ENCODE results near the gene MSX2.

The MSX2 gene

DNA sequence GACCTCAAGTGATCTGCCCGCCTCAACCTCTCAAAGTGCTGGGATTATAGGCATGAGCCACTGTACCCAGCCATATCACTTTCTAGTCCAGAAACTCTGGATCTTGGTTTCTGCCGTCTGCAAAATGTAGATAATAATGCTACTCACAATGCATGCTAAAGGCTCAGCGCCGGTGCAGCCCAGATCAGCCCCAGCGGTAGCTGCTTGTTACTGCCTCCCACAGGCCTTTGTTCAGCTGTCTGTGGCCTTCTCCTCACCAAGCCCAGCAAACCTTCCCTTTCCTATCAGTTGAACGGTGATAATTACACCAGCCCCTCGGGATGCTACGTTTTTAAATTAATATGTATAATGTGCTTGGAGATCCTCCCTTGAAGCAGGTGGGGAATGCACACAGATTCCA, 26.2 kb upstream of the MSX2 start:
- no peaks in the 10 kb centered on the region for H3F3A ChIP-seq (ENCODE audit: low read depth)
- H3K79me2 ChIP-seq (ENCODE audit: insufficient read depth, low read length), result no peaks in the 10 kb centered on the region
- no peak overlapping the region for H2AFZ ChIP-seq (ENCODE audit: low read length)
- H3K27me3 ChIP-seq (ENCODE audit: insufficient read depth, low read length, poor library complexity, severe bottlenecking), result no peaks in the 10 kb centered on the region
- H3K9me3 ChIP-seq (ENCODE audit: insufficient read depth, low read depth, low read length), result no peaks in the 10 kb centered on the region
- H3K36me3 ChIP-seq (ENCODE audit: insufficient read depth, low read length), result no peaks in the 10 kb centered on the region
- H3K4me3 ChIP-seq (ENCODE audit: low read length, poor library complexity, severe bottlenecking), result no peak overlapping the region
- H3K9ac ChIP-seq (ENCODE audit: low read depth, low read length, poor library complexity, severe bottlenecking), result no peak overlapping the region
- no peak for TF ChIP-seq EZH2phosphoT487 (IDR thresholded peaks at IDR 0.05; ENCODE audit: borderline replicate concordance)
- TF ChIP-seq, protein P1, sequence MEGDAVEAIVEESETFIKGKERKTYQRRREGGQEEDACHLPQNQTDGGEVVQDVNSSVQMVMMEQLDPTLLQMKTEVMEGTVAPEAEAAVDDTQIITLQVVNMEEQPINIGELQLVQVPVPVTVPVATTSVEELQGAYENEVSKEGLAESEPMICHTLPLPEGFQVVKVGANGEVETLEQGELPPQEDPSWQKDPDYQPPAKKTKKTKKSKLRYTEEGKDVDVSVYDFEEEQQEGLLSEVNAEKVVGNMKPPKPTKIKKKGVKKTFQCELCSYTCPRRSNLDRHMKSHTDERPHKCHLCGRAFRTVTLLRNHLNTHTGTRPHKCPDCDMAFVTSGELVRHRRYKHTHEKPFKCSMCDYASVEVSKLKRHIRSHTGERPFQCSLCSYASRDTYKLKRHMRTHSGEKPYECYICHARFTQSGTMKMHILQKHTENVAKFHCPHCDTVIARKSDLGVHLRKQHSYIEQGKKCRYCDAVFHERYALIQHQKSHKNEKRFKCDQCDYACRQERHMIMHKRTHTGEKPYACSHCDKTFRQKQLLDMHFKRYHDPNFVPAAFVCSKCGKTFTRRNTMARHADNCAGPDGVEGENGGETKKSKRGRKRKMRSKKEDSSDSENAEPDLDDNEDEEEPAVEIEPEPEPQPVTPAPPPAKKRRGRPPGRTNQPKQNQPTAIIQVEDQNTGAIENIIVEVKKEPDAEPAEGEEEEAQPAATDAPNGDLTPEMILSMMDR (conservative IDR thresholded peaks at IDR 0.05; ENCODE audit: low read length), result no peak
- no peak overlapping the region for H3K4me2 ChIP-seq (ENCODE audit: low read depth, low read length, poor library complexity, severe bottlenecking)
- no peaks in the 10 kb centered on the region for H3K4me1 ChIP-seq (ENCODE audit: insufficient read depth, low read length, poor library complexity, severe bottlenecking)
- no peaks in the 10 kb centered on the region for H4K20me1 ChIP-seq (ENCODE audit: insufficient read depth, low read length, poor library complexity, severe bottlenecking)
- no peaks in the 10 kb centered on the region for H3K9me2 ChIP-seq (replicated peaks; ENCODE audit: low read depth, low read length)

DNA sequence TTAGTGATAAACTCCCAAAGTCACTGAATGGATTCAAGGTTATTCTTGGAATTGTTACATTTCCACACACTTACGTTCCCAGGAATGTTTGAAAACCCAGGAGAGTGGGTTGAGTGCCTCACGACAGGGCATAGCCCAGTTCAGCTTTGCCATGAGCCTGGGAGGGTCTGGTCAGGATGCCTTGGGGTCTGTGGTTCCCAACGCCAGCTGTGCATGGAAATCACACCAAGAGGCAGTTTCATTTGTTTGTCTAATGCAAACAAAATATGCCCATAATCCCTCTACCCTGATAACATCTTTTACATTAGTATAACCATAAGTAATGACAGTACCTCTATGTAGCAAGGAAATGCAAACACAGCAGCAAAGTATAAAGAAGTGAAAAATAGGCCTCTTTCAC, 25.3 kb upstream of the MSX2 start:
- Histone ChIP-seq H3K4me1 (ENCODE audit: insufficient read depth, low read length, poor library complexity, severe bottlenecking) (no peaks in the 10 kb centered on the region), H3K9ac (ENCODE audit: low read depth, low read length, poor library complexity, severe bottlenecking) (no peak overlapping the region), H3K9me3 (ENCODE audit: insufficient read depth, low read depth, low read length) (no peaks in the 10 kb centered on the region), H3K36me3 (ENCODE audit: insufficient read depth, low read length) (no peaks in the 10 kb centered on the region), H3K27me3 (ENCODE audit: insufficient read depth, low read length, poor library complexity, severe bottlenecking) (no peaks in the 10 kb centered on the region), H3K4me2 (ENCODE audit: low read depth, low read length, poor library complexity, severe bottlenecking) (no peak overlapping the region), H4K20me1 (ENCODE audit: insufficient read depth, low read length, poor library complexity, severe bottlenecking) (no peaks in the 10 kb centered on the region), H3K4me3 (ENCODE audit: low read length, poor library complexity, severe bottlenecking) (no peak overlapping the region), H2AFZ (ENCODE audit: low read length) (no peak overlapping the region), H3K9me2 (replicated peaks; ENCODE audit: low read depth, low read length) (no peaks in the 10 kb centered on the region), H3F3A (ENCODE audit: low read depth) (no peaks in the 10 kb centered on the region), H3K79me2 (ENCODE audit: insufficient read depth, low read length) (no peaks in the 10 kb centered on the region)
- TF ChIP-seq EZH2phosphoT487 (IDR thresholded peaks at IDR 0.05; ENCODE audit: borderline replicate concordance), result no peak
- TF ChIP-seq, protein P1 (conservative IDR thresholded peaks at IDR 0.05; ENCODE audit: low read length), result no peak

GRCh38 chr5:174706997-174707572, 17.3 kb upstream of the MSX2 start:
- TF ChIP-seq EZH2phosphoT487 (IDR thresholded peaks at IDR 0.05; ENCODE audit: borderline replicate concordance), result no peak
- TF ChIP-seq, protein P1 (conservative IDR thresholded peaks at IDR 0.05; ENCODE audit: low read length), result no peak
- H3K27me3 ChIP-seq (ENCODE audit: insufficient read depth, low read length, poor library complexity, severe bottlenecking), result no peaks in the 10 kb centered on the region
- no peak overlapping the region for H3K4me3 ChIP-seq (ENCODE audit: low read length, poor library complexity, severe bottlenecking)
- no peaks in the 10 kb centered on the region for H3K9me2 ChIP-seq (replicated peaks; ENCODE audit: low read depth, low read length)
- no peaks in the 10 kb centered on the region for H3K36me3 ChIP-seq (ENCODE audit: insufficient read depth, low read length)
- no peak overlapping the region for H2AFZ ChIP-seq (ENCODE audit: low read length)
- H3K4me2 ChIP-seq (ENCODE audit: low read depth, low read length, poor library complexity, severe bottlenecking), result no peak overlapping the region
- no peaks in the 10 kb centered on the region for H3K9me3 ChIP-seq (ENCODE audit: insufficient read depth, low read depth, low read length)
- H3K4me1 ChIP-seq (ENCODE audit: insufficient read depth, low read length, poor library complexity, severe bottlenecking), result no peaks in the 10 kb centered on the region
- H3K9ac ChIP-seq (ENCODE audit: low read depth, low read length, poor library complexity, severe bottlenecking), result no peak overlapping the region
- H4K20me1 ChIP-seq (ENCODE audit: insufficient read depth, low read length, poor library complexity, severe bottlenecking), result no peaks in the 10 kb centered on the region
- H3K79me2 ChIP-seq (ENCODE audit: insufficient read depth, low read length), result no peaks in the 10 kb centered on the region
- no peaks in the 10 kb centered on the region for H3F3A ChIP-seq (ENCODE audit: low read depth)
